ENCODE measurements around the gene ARHGEF40.

The ARHGEF40 gene

DNA sequence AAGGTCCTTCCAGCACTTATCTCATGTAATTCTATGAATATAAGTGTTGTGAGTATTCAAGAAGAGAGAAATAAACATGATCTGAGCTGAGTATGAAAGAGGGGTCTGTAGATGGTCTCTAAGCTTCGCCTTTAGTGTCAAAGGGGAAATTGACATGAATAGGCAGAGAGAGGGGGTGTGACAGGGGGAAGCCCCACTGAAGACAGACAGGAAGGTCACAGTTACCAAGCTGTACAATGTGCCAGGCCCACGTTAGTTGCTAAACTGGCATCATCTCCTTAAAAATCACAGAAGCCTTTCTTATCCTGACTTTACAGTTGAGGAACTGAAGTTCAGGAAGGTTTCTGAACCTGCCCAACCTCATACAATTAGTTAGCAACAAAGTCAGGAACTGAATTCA is 7.6 kb downstream of the ARHGEF40 start:
- no peak for FAIRE-seq
- DNase-seq (ENCODE audit: insufficient read length) = no peak
- TF ChIP-seq POLR2AphosphoS5 (IDR thresholded peaks at IDR 0.05; ENCODE audit: low read depth, low read length) (no peak), TAF1 (IDR thresholded peaks at IDR 0.05; ENCODE audit: borderline replicate concordance, low read depth, low read length) (no peak), POLR2A (IDR thresholded peaks at IDR 0.05; ENCODE audit: low read depth, low read length) (no peak)

DNA sequence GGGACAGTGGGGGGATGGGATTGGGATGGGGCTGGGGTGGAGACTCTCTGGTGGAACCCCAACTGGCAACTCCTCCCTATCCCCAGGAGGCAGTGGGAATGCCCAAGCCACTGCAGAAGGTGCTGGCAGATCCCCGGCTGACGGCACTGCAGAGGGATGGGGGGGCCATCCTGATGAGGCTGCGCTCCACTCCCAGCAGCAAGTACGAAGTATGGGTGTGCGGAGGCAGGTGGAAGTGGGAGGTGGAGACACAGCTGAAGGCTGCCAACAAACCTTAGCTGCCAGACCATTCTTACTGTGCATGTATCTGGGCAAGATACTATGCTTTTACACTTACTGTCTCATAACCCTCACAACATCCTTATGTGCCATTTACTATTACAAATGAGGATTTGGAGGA is 8.2 kb downstream of the ARHGEF40 start:
- TF ChIP-seq POLR2A (IDR thresholded peaks at IDR 0.05; ENCODE audit: low read depth, low read length) = no peak
- TF ChIP-seq POLR2AphosphoS5 (IDR thresholded peaks at IDR 0.05; ENCODE audit: low read depth, low read length) = no peak
- no peak for TF ChIP-seq TAF1 (IDR thresholded peaks at IDR 0.05; ENCODE audit: borderline replicate concordance, low read depth, low read length)
- FAIRE-seq (no peak), DNase-seq (ENCODE audit: insufficient read length) (no peak)

DNA sequence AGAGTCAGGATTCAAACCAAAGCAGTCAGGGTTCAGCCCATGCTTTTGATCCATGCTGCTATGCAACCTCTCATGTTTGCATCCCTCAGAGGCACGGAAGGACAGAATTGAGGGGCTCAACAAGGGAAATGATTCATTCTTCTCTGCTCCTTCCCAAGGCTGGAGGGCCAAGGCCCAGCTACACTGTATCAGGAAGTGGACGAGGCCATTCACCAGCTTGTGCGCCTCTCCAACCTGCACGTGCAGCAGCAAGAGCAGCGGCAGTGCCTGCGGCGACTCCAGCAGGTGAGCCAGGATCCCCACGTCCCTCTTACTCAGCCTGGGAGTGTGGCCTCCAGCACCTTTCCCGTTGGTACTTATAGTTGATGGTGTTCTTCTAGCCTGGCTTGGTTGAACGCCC is 8.6 kb downstream of the ARHGEF40 start:
- no peak for DNase-seq (ENCODE audit: insufficient read length)
- no peak for TF ChIP-seq TAF1 (IDR thresholded peaks at IDR 0.05; ENCODE audit: borderline replicate concordance, low read depth, low read length)
- no peak for TF ChIP-seq POLR2AphosphoS5 (IDR thresholded peaks at IDR 0.05; ENCODE audit: low read depth, low read length)
- TF ChIP-seq POLR2A (IDR thresholded peaks at IDR 0.05; ENCODE audit: low read depth, low read length) = no peak
- FAIRE-seq = no peak

DNA sequence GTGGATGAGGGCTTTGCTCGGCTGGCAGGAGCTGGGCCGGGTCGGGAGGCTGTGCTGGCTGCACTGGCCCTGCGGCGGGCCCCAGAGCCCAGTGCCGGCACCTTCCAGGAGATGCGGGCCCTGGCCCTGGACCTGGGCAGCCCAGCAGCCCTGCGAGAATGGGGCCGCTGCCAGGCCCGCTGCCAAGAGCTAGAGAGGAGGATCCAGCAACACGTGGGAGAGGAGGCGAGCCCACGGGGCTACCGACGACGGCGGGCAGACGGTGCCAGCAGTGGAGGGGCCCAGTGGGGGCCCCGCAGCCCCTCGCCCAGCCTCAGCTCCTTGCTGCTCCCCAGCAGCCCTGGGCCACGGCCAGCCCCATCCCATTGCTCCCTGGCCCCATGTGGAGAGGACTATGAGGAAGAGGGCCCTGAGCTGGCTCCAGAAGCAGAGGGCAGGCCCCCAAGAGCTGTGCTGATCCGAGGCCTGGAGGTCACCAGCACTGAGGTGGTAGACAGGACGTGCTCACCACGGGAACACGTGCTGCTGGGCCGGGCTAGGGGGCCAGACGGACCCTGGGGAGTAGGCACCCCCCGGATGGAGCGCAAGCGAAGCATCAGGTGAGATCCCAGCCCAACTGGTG is 11.5 kb downstream of the ARHGEF40 start:
- DNase-seq (ENCODE audit: insufficient read length) (no peak), FAIRE-seq (no peak)
- TF ChIP-seq POLR2AphosphoS5 (IDR thresholded peaks at IDR 0.05; ENCODE audit: low read depth, low read length) = no peak
- TF ChIP-seq POLR2A (IDR thresholded peaks at IDR 0.05; ENCODE audit: low read depth, low read length) = no peak
- TF ChIP-seq TAF1 (IDR thresholded peaks at IDR 0.05; ENCODE audit: borderline replicate concordance, low read depth, low read length) = no peak

DNA sequence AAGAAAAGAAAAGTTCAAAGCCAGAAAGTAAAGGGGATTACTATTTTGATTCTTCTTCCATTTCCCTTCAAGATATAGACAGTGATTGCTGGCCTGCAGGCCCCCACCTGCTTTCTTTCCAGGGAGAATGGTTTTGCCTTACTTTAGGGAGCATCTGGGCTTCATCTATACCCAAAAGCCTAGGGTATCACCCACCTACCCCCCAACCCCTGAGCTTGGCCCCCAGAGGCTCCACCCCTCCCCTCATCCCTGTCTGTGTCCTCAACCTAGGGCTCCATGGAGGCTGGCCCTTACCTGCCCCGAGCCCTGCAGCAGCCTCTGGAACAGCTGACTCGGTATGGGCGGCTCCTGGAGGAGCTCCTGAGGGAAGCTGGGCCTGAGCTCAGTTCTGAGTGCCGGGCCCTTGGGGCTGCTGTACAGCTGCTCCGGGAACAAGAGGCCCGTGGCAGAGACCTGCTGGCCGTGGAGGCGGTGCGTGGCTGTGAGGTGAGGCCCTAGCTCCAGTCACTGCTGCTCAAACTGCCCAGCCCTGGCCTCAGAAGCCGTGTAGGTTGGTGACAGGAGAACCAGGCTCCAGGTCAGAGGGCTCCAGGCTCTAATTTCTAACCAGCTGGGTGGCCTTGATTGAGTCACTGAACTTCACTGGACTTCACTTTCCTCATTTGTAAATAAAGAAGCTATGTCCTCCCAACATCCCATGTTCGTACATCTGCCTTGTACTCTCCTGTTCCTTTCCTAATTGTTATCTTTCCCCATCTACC is 13.6 kb downstream of the ARHGEF40 start:
- TF ChIP-seq POLR2A (IDR thresholded peaks at IDR 0.05; ENCODE audit: low read depth, low read length) = no peak
- TF ChIP-seq TAF1 (IDR thresholded peaks at IDR 0.05; ENCODE audit: borderline replicate concordance, low read depth, low read length) = no peak
- no peak for TF ChIP-seq POLR2AphosphoS5 (IDR thresholded peaks at IDR 0.05; ENCODE audit: low read depth, low read length)
- FAIRE-seq (no peak), DNase-seq (ENCODE audit: insufficient read length) (no peak)

- FAIRE-seq = no peak
- DNase-seq (ENCODE audit: insufficient read length) = no peak
- no peak for TF ChIP-seq POLR2A (IDR thresholded peaks at IDR 0.05; ENCODE audit: low read depth, low read length)
- no peak for TF ChIP-seq TAF1 (IDR thresholded peaks at IDR 0.05; ENCODE audit: borderline replicate concordance, low read depth, low read length)
- no peak for TF ChIP-seq POLR2AphosphoS5 (IDR thresholded peaks at IDR 0.05; ENCODE audit: low read depth, low read length)
Observed at GRCh38 chr14:21084396-21084795, 14.3 kb downstream of the ARHGEF40 start.

DNA sequence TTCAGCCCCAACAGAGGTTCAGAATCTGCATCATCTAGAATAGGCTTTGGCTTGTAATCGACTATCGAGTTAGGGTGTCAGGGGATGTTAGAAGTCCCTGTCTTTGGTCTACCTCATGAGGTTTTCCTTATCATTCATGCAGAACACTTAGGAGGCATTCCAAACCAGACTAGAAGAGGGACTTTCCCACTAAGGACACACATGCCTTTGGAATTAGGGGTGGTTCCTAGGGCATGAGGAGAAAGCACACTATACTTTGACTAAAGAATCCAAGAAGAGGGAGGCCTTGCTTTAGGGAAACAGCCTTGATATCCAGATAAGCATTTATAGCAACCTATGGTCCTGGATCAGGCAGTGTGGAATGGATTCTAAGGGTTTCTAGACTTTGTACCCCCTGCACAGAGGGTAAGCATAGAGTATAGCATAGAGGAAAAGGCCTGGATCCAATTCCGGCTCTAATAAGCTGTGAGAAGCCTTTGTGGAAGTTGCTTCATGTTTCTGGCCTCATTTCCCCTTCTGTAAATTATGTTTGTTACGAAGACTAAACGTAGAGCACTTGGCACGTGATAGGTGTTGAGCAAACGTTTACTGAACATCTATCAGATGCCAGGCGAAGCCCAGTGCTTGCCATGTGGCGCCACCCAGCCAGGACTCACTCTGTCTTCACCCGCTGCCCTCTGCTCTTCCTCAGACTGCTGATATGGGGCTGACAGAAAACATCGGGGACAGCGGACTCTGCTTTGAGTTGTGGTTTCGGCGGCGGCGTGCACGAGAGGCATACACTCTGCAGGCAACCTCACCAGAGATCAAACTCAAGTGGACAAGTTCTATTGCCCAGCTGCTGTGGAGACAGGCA is 15.1 kb downstream of the ARHGEF40 start:
- TF ChIP-seq POLR2A (IDR thresholded peaks at IDR 0.05; ENCODE audit: low read depth, low read length) (no peak), TAF1 (IDR thresholded peaks at IDR 0.05; ENCODE audit: borderline replicate concordance, low read depth, low read length) (no peak), POLR2AphosphoS5 (IDR thresholded peaks at IDR 0.05; ENCODE audit: low read depth, low read length) (no peak)
- DNase-seq (ENCODE audit: insufficient read length) (no peak), FAIRE-seq (no peak)

- no peak for TF ChIP-seq POLR2AphosphoS5 (IDR thresholded peaks at IDR 0.05; ENCODE audit: low read depth, low read length)
- TF ChIP-seq TAF1 (IDR thresholded peaks at IDR 0.05; ENCODE audit: borderline replicate concordance, low read depth, low read length) = no peak
- TF ChIP-seq POLR2A (IDR thresholded peaks at IDR 0.05; ENCODE audit: low read depth, low read length) = no peak
- no peak for FAIRE-seq
- DNase-seq (ENCODE audit: insufficient read length) = no peak
Observed at GRCh38 chr14:21086908-21087293, 16.8 kb downstream of the ARHGEF40 start.

- FAIRE-seq (no peak), DNase-seq (ENCODE audit: insufficient read length) (no peak)
- no peak for TF ChIP-seq POLR2AphosphoS5 (IDR thresholded peaks at IDR 0.05; ENCODE audit: low read depth, low read length)
- no peak for TF ChIP-seq POLR2A (IDR thresholded peaks at IDR 0.05; ENCODE audit: low read depth, low read length)
- no peak for TF ChIP-seq TAF1 (IDR thresholded peaks at IDR 0.05; ENCODE audit: borderline replicate concordance, low read depth, low read length)
Observed at GRCh38 chr14:21087294-21088091, 17.4 kb downstream of the ARHGEF40 start.

DNA sequence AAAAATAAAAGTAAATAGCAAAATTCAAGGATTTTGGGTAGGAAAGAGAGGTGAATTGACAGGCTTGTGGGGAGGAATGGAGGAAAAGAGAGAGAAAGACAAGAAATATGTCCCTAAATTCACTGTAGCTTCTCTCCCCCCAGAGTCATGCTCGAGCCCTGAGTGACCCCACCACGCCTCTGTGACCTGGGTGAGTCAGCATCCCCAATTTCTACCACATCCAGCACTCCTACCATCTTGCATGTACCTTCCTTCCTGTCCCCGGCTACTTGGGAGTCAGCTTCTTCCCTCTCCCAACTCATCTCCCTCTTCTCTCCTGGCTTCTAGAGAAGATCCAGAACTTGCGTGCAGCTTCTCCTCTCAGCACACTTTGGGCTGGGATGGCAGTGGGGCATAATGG is 18.6 kb downstream of the ARHGEF40 start:
- DNase-seq (ENCODE audit: insufficient read length) = no peak
- no peak for FAIRE-seq
- no peak for TF ChIP-seq POLR2A (IDR thresholded peaks at IDR 0.05; ENCODE audit: low read depth, low read length)

DNA sequence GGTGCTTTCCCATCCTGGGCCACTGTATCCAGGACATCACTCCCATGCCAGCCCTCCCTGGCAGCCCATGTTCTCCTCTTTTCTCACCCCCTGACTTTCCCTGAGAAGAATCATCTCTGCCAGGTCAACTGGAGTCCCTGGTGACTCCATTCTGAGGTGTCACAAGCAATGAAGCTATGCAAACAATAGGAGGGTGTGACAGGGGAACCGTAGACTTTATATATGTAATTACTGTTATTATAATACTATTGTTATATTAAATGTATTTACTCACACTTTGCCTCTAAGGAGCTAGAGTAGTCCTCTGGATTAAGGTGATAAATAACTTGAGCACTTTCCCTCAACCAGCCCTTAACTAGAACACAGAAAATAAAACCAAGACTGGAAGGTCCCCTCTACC is 19.2 kb downstream of the ARHGEF40 start:
- DNase-seq (ENCODE audit: insufficient read length) = no peak
- TF ChIP-seq TAF1 (IDR thresholded peaks at IDR 0.05; ENCODE audit: borderline replicate concordance, low read depth, low read length) (no peak), POLR2A (IDR thresholded peaks at IDR 0.05; ENCODE audit: low read depth, low read length) (no peak), POLR2AphosphoS5 (IDR thresholded peaks at IDR 0.05; ENCODE audit: low read depth, low read length) (no peak)
- FAIRE-seq = no peak

All from GM12892 (cell line).